ENCODE measurements around the gene P2RY13.

Gene P2RY13

GRCh38 chr3:151319628-151320027 is 9.7 kb downstream of the P2RY13 start:
- no peak for DNase-seq

GRCh38 chr3:151318991-151319390 is 10.4 kb downstream of the P2RY13 start:
- no peak for DNase-seq

- no peak for DNase-seq
Measured at GRCh38 chr3:151318313-151318712, 11.0 kb downstream of the P2RY13 start.

GRCh38 chr3:151316267-151316991 is 12.9 kb downstream of the P2RY13 start, which contains the start of gene GPR87:
Gene GPR87 (minus strand): TSS chr3:151316820. CDS start chr3:151300100, 16,720 bp downstream.
- DNase-seq: no peak

GRCh38 chr3:151315846-151316245 is 13.5 kb downstream of the P2RY13 start:
- DNase-seq: no peak

- no peak for DNase-seq
Measured at GRCh38 chr3:151315136-151315535, 14.2 kb downstream of the P2RY13 start.

GRCh38 chr3:151314593-151314992 is 14.8 kb downstream of the P2RY13 start:
- no peak for DNase-seq

- no peak for DNase-seq
Measured at GRCh38 chr3:151314137-151314536, 15.2 kb downstream of the P2RY13 start.

GRCh38 chr3:151312972-151313371 is 16.4 kb downstream of the P2RY13 start:
- DNase-seq: no peak

GRCh38 chr3:151309566-151309965 is 19.8 kb downstream of the P2RY13 start:
- DNase-seq: no peak

GRCh38 chr3:151307583-151308488 is 21.5 kb downstream of the P2RY13 start:
- DNase-seq: no peak

GRCh38 chr3:151307131-151307530 is 22.2 kb downstream of the P2RY13 start:
- DNase-seq: no peak

- DNase-seq: no peak
Measured at GRCh38 chr3:151306168-151306810, 23.1 kb downstream of the P2RY13 start.

- DNase-seq: no peak
Measured at GRCh38 chr3:151305775-151306151, 23.6 kb downstream of the P2RY13 start.

GRCh38 chr3:151305060-151305774 is 24.1 kb downstream of the P2RY13 start:
- DNase-seq: peak; percentile 82

- DNase-seq: no peak
Measured at GRCh38 chr3:151303751-151304150, 25.6 kb downstream of the P2RY13 start.

GRCh38 chr3:151301787-151302186 is 27.6 kb downstream of the P2RY13 start:
- DNase-seq: no peak

- DNase-seq: no peak
Measured at GRCh38 chr3:151300539-151300938, 28.8 kb downstream of the P2RY13 start.

GRCh38 chr3:151299006-151299405 is 30.3 kb downstream of the P2RY13 start:
- no peak for DNase-seq

GRCh38 chr3:151297429-151297828 is 31.9 kb downstream of the P2RY13 start:
- no peak for DNase-seq

- no peak for DNase-seq
Measured at GRCh38 chr3:151296226-151296625, 33.1 kb downstream of the P2RY13 start.

GRCh38 chr3:151293127-151293526 is 36.2 kb downstream of the P2RY13 start:
- no peak for DNase-seq

GRCh38 chr3:151290673-151291072 is 38.7 kb downstream of the P2RY13 start:
- DNase-seq: no peak

Measured in GOT3 (cell line).